Pancreas (tissue), 10 donors: ENCODE results near the gene ITGA2. TPM values are rescaled to one million over a fixed set of nuclear protein-coding genes. Genes with fewer than 3 reads are reported as not detected.

Experiments used
- ATAC-seq, 4 donors: fragments of 200-7000 bp; cut with Tn5 transposase; one replicate each; pipeline versions ENCODE4 v1.8.0 to v1.9.1; 2020; ENCODE audit warnings: mild to moderate bottlenecking in 4 of 4, moderate library complexity in 4 of 4
- DNase-seq, 6 donors: peaks; one replicate each; pipeline ENCODE4 v3.0.0-alpha.2; 2020
- FAIRE-seq: peaks from 2 replicates; lab custom pipeline; 2012; peaks lifted over from hg19 to GRCh38; lab: Jason Lieb, UNC
- H3K27ac ChIP-seq, 4 donors: fragments of 200-600 bp; sonication (generic); 1 replicate in 3 of 4; 2 replicates in 1 of 4; pipeline versions ENCODE4 v1.5.0 to v1.8.0; 2020
- H3K27me3 ChIP-seq, 4 donors: fragments of 200-600 bp; one replicate each; pipeline ENCODE4 v1.8.0; 2021
- H3K36me3 ChIP-seq, 3 donors: fragments of 200-600 bp; sonication (generic) in 1 of 3; one replicate each; pipeline versions ENCODE4 v1.5.0 to v1.8.0; 2020 to 2021
- H3K4me1 ChIP-seq, 3 donors: fragments of 200-600 bp; one replicate each; pipeline ENCODE4 v1.8.0; 2021
- H3K4me3 ChIP-seq, 4 donors: fragments of 200-600 bp; sonication (generic) in 2 of 4; one replicate each; pipeline versions ENCODE4 v1.5.0 to v1.8.0; 2020 to 2021
- H3K9me3 ChIP-seq, 4 donors: fragments of 200-600 bp; one replicate each; pipeline ENCODE4 v1.8.0; 2021
- CTCF ChIP-seq, 4 donors: fragments of 200-600 bp; sonication (generic) in 3 of 4; IDR thresholded peaks; one replicate each; pipeline versions ENCODE4 v1.5.0 to v1.8.0; 2021; ENCODE audit warnings: antibody characterized with exemption in 4 of 4
- WGBS, 2 donors: extraction: QIAGEN DNeasy Blood & Tissue Kit; methylation state at CpG; one replicate each; pipeline ENCODE4 v1.1.7; 2013; 5-methylcytosine and 5-hydroxymethylcytosine counted together
- intact Hi-C, 3 donors: fragments of 100-400 bp; cut with DNase I; formaldehyde crosslinking; loops; one replicate each; pipeline versions ENCODE4 v1.11.1 to v1.14.2; 2022
- polyA plus RNA-seq, 2 donors: library from polyadenylated mRNA; stranded (reverse); fragments of 200-250 nt; gene quantifications; one replicate each; pipeline ENCODE4 v1.2.3, GENCODE V29; 2013
- total RNA-seq, 6 donors: library from RNA; stranded (reverse); fragmentation: NEBNext Ultra II Directional in 4 of 6; extraction: Animal tissue kit (Norgen Biotek cat#: 25700) in 4 of 6; gene quantifications; one replicate each; pipeline versions ENCODE4 v1.2.1 to v1.2.4, GENCODE V29; 2021 to 2023
- donor health status: healthy with polysubstance abuse.
- donor health status: DM: no; HTN: no; CAD: no; lungs with moderate emphysema.
- donor health status: DM: no; HTN: no; CAD: no.
- donor health status: control.
- donor health status: control.
- donor health status: Bipolar disorder and iron deficiency.
- donor health status: DM: yes; HTN: yes; CAD: no.
- donor health status: DM: no; HTN: no; CAD: no.
- donor health status: DM: no; HTN: no; CAD: no.
- donor health status: DM: yes; HTN: yes; CAD: no.

ITGA2 gene
- total and polyA plus RNA-seq, 8 donors: 0.30 to 12.6 (median 1.5) TPM

GRCh38 chr5:53071738-53072137 lies 82.6 kb downstream of the ITGA2 start:
- FAIRE-seq (no peak), DNase-seq (no peak), ATAC-seq (no peak)
- H3K9me3 ChIP-seq: no peaks in the 10 kb centered on the region
- H3K27ac ChIP-seq: no peak overlapping the region
- H3K4me3 ChIP-seq: no peak overlapping the region
- TF ChIP-seq CTCF (IDR thresholded peaks at IDR 0.05): no peak
- intact Hi-C loops: no loop called here
- H3K36me3 ChIP-seq: no peaks in the 10 kb centered on the region
- H3K27me3 ChIP-seq: no peaks in the 10 kb centered on the region
- WGBS, 2 donors: 68 to 73% methylated on average over 2 of the region's 2 CpGs
- no peaks in the 10 kb centered on the region for H3K4me1 ChIP-seq

- FAIRE-seq: no peak
- DNase-seq: no peak
- WGBS, 2 donors: 65 to 72% methylated on average over 2 of the region's 2 CpGs
- no peak for ATAC-seq
- H3K36me3 ChIP-seq: no peaks in the 10 kb centered on the region
- TF ChIP-seq CTCF (IDR thresholded peaks at IDR 0.05): no peak
- H3K4me3 ChIP-seq: no peak overlapping the region
- H3K9me3 ChIP-seq: no peaks in the 10 kb centered on the region
- no peak overlapping the region for H3K27ac ChIP-seq
- H3K27me3 ChIP-seq: no peaks in the 10 kb centered on the region
- intact Hi-C loops: no loop called here
- H3K4me1 ChIP-seq: no peaks in the 10 kb centered on the region
Measured at GRCh38 chr5:53073348-53073747, 84.2 kb downstream of the ITGA2 start.

- no peak for TF ChIP-seq CTCF (IDR thresholded peaks at IDR 0.05)
- no peak overlapping the region for H3K4me3 ChIP-seq
- intact Hi-C loops: no loop called here
- no peaks in the 10 kb centered on the region for H3K9me3 ChIP-seq
- no peaks in the 10 kb centered on the region for H3K4me1 ChIP-seq
- WGBS, 2 donors: 80 to 82% methylated on average over 2 of the region's 2 CpGs
- no peaks in the 10 kb centered on the region for H3K27me3 ChIP-seq
- DNase-seq: no peak
- no peak for ATAC-seq
- FAIRE-seq: no peak
- no peaks in the 10 kb centered on the region for H3K36me3 ChIP-seq
- H3K27ac ChIP-seq: no peak overlapping the region
Measured at GRCh38 chr5:53076014-53076583, 86.9 kb downstream of the ITGA2 start.

GRCh38 chr5:53080271-53080670 lies 91.1 kb downstream of the ITGA2 start:
- H3K27ac ChIP-seq: no peak overlapping the region
- H3K27me3 ChIP-seq: no peaks in the 10 kb centered on the region
- FAIRE-seq (no peak), DNase-seq (no peak), ATAC-seq (no peak)
- no peaks in the 10 kb centered on the region for H3K9me3 ChIP-seq
- intact Hi-C loops: loop anchor here in 1 of 3 donors (10.0 kb wide), 1 partner anchor 125 kb away; no protein-coding TSS in a partner anchor
- H3K4me3 ChIP-seq: no peak overlapping the region
- no peaks in the 10 kb centered on the region for H3K4me1 ChIP-seq
- no peak for TF ChIP-seq CTCF (IDR thresholded peaks at IDR 0.05)
- H3K36me3 ChIP-seq: no peaks in the 10 kb centered on the region
- 77 to 84% methylated on average over 4 of the region's 4 CpGs for WGBS, 2 donors

DNA sequence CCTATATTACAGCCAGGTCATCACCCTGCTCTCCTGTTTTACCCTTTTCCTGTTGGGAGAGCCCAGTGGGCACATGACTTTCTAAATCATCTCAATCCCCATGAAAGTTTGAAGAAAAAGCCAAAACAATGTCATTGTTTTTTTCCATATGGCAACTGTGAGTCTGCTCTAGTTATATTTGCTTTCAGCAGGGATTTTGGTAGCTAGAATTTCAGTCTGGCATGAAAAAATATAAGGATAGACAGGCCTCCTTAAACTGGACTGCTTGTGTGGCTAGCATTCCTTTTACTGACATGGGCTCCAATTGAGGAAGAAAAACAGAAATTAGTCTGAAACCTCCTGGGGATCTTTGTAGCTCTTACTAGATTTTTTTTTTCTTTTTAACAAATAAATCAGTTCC lies 94.8 kb downstream of the ITGA2 start:
- intact Hi-C loops: loop anchor here in 1 of 3 donors (10.0 kb wide), 1 partner anchor 129 kb away; no protein-coding TSS in a partner anchor
- ATAC-seq: no peak
- no peaks in the 10 kb centered on the region for H3K9me3 ChIP-seq
- H3K27ac ChIP-seq: no peak overlapping the region
- no peak overlapping the region for H3K4me3 ChIP-seq
- no peaks in the 10 kb centered on the region for H3K27me3 ChIP-seq
- H3K4me1 ChIP-seq: no peaks in the 10 kb centered on the region
- no peaks in the 10 kb centered on the region for H3K36me3 ChIP-seq
- no peak for DNase-seq
- TF ChIP-seq CTCF (IDR thresholded peaks at IDR 0.05): no peak
- FAIRE-seq: no peak
